DMS153 (cell line): ENCODE data around the gene SETD2.

ENCODE experiments used
- DNase-seq: peaks from one replicate; lab custom pipeline; 2025; lab: John Stamatoyannopoulos, UW

Gene SETD2

GRCh38 chr3:46996689-46997452 is 167.0 kb downstream of the SETD2 start:
- no peak for DNase-seq

- DNase-seq = no peak
These were observed 167.9 kb downstream of the SETD2 start for GRCh38 chr3:46995901-46996562.

GRCh38 chr3:46994801-46995731 is 168.8 kb downstream of the SETD2 start:
- DNase-seq = no peak

GRCh38 chr3:46993986-46994385 is 169.9 kb downstream of the SETD2 start:
- no peak for DNase-seq

- no peak for DNase-seq
These were observed 170.6 kb downstream of the SETD2 start for GRCh38 chr3:46993292-46993691.

- DNase-seq = no peak
These were observed 171.7 kb downstream of the SETD2 start for GRCh38 chr3:46992231-46992630.

GRCh38 chr3:46991406-46992165 is 172.3 kb downstream of the SETD2 start:
- DNase-seq = no peak

GRCh38 chr3:46990573-46991374 is 173.1 kb downstream of the SETD2 start:
- DNase-seq = no peak

GRCh38 chr3:46989146-46989810 is 174.6 kb downstream of the SETD2 start:
- DNase-seq = no peak

- no peak for DNase-seq
These were observed 175.3 kb downstream of the SETD2 start for GRCh38 chr3:46988616-46989015.

- DNase-seq = no peak
These were observed 176.0 kb downstream of the SETD2 start for GRCh38 chr3:46987743-46988401.

GRCh38 chr3:46987319-46987742 is 176.6 kb downstream of the SETD2 start:
- no peak for DNase-seq

- no peak for DNase-seq
These were observed 177.1 kb downstream of the SETD2 start for GRCh38 chr3:46986782-46987310.

GRCh38 chr3:46986055-46986730 is 177.7 kb downstream of the SETD2 start:
- DNase-seq = no peak

- no peak for DNase-seq
These were observed 178.3 kb downstream of the SETD2 start for GRCh38 chr3:46985588-46985987.

GRCh38 chr3:46984591-46985459 is 179.1 kb downstream of the SETD2 start:
- DNase-seq = no peak

- DNase-seq = no peak
These were observed 181.4 kb downstream of the SETD2 start for GRCh38 chr3:46982546-46982945.

- peak; percentile 2 for DNase-seq
These were observed 181.9 kb downstream of the SETD2 start for GRCh38 chr3:46981932-46982471.
